ENCODE results near the gene FOLR1.

GRCh38 chr11:72190631-72191071, 1.3 kb upstream of the FOLR1 start:
- no peak for TF ChIP-seq EZH2 (IDR thresholded peaks at IDR 0.05)
- TF ChIP-seq POLR2AphosphoS5 (IDR thresholded peaks at IDR 0.05; ENCODE audit: borderline replicate concordance, low read depth, low read length), result no peak
